Measurements from ENCODE around the gene DDX1.

DNA sequence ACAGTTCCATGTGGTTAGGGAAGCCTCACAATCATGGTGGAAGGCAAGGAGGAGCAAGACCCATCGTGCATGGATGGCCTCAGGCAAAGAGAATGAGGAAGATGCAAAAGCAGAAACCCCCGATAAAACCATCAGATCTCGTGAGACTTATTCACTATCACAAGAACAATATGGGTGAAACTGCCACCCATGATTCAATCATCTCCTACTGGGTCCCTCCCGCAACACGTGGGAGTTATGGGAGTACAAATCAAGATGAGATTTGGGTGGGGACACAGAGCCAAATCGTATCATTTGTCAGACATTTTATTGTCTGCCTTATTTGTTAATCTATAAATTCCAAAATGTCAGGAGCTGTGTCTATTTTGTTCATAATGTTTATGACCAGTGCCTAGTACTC is 48.1 kb upstream of the DDX1 start:
- TF ChIP-seq POLR2A (IDR thresholded peaks at IDR 0.05), result no peak
- TF ChIP-seq, protein P1, sequence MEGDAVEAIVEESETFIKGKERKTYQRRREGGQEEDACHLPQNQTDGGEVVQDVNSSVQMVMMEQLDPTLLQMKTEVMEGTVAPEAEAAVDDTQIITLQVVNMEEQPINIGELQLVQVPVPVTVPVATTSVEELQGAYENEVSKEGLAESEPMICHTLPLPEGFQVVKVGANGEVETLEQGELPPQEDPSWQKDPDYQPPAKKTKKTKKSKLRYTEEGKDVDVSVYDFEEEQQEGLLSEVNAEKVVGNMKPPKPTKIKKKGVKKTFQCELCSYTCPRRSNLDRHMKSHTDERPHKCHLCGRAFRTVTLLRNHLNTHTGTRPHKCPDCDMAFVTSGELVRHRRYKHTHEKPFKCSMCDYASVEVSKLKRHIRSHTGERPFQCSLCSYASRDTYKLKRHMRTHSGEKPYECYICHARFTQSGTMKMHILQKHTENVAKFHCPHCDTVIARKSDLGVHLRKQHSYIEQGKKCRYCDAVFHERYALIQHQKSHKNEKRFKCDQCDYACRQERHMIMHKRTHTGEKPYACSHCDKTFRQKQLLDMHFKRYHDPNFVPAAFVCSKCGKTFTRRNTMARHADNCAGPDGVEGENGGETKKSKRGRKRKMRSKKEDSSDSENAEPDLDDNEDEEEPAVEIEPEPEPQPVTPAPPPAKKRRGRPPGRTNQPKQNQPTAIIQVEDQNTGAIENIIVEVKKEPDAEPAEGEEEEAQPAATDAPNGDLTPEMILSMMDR (IDR thresholded peaks at IDR 0.05), result no peak
